ENCODE measurements around the gene CCDC178.

The CCDC178 gene

DNA sequence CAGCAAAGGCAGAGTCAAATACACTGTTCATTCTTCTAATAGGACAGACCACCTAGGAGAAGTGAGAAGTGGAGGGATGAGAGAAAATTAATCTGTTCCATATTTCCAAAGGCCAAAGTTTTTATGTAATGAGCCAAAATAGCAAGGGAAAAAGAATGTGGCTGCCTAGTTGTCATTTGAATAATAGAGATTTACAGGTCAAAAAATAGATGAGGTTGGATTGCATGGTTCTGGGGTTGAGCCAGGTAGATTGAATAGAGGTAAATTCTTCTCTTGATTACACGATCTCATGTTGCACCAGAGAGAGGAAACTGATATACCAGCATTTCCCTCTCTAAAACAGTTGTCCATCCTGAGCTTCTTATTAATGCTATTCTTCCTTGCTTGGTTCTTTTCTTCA, 325.8 kb downstream of the CCDC178 start:
- DNase-seq = no peak

DNA sequence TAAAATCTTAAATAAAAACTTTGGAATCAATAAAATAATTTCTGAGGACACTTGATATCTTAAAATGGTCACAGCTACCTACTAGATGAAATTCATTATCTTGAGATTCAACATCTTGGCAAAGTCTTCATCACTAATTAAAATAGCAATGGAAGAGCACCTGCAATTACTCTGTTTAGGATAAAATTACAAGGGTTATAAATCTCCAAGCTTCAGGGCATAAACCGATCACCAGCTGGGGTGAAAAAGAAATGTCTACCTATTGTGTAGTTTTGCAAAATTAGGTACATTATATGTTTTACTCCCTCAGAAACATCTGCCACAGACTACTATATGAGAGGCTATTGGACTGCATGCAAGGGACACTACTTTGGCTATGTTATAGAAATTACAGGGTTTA, 327.1 kb downstream of the CCDC178 start:
- DNase-seq = no peak

DNA sequence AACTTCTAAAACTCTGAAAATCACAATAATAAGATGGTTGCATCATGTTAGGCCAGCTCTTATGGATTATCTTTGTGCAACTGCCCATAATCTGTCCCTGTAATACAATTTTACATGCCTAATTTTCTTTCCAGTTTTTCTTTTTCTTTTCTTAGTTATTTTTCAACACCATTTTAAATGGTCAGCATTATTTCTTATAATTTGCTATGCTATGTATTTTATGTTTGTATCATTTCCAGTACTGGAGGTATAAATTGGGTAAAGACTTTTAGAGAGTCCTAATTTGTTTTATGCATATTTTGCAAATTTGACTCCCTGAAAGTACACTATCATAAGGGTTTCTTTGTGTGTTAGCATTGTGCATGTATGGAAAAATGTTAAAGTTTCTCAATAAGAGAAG, 333.0 kb downstream of the CCDC178 start:
- DNase-seq = no peak

DNA sequence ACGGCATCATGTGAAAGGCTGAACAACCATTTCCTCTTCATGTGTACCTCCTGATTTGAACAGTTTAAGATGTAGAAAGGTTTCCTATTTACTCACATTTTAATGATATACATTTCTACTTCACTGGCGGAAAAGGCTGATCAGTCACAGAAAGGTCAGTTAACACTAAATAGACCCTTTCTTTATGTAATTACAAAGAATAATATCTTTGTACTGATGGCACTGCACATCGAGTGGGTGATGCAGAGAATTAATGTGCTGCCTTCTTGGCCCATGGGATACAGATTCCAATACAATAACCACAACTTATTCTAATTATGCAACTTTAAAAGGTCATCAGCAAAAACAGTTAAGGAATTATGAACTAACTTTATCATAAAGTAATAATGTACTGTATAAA, 339.2 kb downstream of the CCDC178 start:
- no peak for DNase-seq

DNA sequence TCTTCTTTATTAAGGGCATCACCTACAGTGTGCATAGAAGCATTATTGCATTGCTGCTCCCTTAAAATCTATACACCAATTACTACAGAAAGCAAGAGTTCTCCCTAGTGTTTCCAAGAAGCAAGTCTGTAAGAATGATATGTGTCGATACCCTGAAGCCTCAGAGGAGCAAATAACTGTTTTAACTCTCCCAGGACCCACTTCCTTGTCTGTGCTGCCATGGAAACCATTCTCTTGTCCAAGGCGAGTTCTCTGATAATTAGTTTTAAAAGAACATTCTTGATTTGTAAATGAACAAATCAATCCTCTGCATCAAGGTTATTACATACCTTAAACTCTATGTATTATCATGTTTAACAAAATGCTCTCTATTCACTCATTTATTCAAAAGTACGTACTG, 340.9 kb downstream of the CCDC178 start:
- no peak for DNase-seq

DNA sequence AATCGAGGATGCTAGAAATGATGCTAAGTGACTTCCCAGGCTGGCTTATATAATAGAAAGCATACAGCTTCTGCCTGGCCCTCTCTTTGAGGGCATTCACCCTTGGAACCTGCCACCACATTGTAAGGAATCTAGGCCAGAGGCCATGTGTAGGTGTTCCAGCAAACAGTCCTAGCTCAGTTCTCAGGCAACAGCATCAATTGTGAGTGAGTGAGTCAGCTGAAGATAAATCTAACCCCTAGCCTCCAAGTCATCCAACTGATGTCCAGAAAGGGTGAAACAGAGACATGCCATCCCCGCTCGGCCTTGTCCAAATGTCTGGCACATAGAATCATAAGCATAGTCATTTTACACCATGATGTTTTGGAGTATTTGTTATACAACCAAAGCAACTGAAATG, 343.4 kb downstream of the CCDC178 start:
- DNase-seq = no peak

DNA sequence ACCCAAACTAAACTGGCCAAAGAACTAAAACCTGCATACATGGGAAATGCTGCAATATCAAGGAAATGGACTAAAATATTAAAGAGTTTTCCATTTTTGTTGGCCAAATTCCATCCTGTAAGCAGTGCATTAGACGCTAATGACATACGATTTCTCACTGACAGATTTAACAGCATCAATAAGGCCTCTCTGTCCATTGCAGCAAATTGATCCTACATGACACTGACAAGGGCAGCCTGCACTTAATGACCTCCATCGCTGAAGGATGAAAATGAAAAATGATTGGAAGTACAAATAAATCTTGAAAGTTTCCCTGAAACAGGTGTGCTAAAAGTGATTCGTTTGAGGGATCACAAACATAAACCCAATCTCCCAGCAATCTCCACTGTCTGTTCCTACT, 350.1 kb downstream of the CCDC178 start:
- DNase-seq = no peak

DNA sequence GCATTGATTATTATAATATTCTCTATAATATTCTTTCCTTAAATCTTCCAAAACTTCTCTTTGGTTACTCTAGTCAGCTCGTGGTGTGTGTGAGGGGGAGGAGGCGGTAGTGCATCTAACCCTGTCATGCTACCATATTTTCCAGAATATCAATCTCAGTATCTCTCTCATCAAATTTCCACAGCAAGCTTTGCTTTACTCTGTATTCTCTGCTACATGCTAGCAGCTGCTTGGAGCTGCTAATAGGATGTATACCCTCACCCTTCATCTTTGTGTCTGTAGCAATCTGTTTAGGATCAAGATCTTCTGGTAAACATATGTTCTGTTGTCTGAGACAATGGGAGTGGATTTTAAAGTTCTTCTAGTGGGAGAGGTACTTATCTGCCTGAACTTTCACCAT, 363.9 kb downstream of the CCDC178 start:
- no peak for DNase-seq

DNA sequence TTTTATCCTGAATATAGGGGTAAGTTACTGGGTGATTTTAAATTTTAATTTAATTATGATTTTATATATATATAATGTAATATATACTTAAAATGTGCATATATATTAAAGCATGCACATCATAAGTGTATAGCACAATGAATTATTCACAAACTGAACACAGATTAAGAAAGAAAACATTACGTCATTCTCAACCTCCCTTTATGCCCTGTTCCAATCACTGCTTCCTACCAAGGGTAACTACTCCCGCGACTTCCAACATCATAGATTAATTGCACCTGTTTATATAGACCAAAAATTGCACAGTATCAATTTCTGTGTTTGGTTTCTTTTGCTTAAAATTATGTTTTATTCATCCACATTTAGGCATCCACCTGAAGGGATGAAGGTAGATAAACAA, 366.4 kb downstream of the CCDC178 start:
- DNase-seq = no peak

DNA sequence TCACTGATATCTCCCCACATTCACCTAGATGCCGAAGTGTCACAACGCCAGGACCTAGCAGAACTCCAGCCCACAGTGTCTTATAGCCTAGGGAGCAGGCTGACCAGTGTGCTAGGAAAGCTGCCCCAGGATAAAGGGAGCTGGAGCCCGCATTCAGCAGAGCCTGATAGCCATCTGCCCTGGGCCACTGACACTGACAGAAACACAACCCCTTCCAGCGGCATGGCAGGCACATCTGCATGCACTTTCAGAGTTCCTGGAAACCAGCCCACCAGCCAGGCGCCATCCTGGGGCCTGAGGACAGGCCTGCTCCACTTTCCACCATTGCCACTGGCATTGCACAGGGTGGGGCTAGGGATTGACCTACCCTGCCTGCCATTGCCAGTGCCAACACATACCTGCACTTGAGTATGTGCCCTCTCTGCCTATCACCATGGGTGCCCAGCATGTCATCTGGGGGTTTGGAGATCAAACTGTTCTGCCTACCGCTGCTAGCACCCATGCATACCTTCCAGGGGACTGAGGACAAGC, 377.6 kb downstream of the CCDC178 start:
- DNase-seq = no peak

DNA sequence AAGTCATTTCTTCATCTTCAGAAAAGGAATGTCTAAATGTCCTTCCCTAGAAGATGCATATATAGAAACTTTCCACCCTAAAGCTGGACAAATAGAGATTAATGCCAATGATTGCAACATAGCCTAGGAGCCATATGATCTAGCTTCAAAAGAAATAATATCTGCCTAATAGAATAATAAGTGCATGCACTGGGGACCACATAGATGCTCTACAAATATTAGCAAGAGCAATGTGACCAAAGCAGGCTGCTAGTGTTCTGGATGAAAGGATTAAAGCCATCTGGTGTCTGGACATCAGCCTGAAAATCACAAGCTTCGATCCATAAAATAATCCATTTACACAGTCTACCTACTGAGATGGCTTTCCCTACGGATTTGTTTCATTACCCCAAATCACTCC, 387.6 kb downstream of the CCDC178 start:
- no peak for DNase-seq

DNA sequence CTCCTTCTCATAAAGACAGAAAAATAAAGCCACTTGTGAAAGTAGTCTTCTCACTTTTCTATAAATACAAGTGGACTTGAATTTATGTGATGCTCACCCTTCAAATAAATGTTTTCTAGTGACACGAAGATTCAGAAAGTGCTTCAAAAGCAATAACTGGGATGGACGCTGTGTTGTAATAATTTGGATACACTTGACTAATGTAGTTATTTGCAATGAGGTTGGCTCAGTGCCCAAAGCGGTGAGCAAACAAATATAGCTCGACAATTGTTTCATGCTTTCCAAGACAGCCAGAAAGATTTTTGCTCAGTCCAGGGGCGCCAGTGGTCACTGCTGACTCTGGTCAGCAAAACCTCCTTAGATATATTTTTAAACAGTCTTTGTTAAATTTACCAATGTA, 389.1 kb downstream of the CCDC178 start:
- DNase-seq = no peak

DNA sequence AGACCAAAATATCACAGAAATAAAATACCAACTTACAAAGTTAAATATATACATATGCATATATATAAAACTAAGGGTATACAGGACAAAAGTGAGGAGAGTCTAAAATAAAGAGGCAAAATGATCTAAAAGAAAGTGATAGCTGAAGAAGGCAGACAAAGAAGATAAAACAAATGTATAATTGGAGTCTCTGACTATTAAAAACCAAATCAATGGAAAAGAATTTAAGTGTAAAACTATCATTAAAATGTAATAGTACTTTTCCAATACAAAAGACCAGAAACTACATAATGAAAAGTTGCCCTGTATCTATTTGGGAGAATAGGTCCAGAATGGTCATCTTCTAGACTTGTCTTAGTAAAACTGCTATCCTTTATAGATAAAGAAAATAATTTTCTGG, 400.3 kb downstream of the CCDC178 start:
- DNase-seq = no peak

DNA sequence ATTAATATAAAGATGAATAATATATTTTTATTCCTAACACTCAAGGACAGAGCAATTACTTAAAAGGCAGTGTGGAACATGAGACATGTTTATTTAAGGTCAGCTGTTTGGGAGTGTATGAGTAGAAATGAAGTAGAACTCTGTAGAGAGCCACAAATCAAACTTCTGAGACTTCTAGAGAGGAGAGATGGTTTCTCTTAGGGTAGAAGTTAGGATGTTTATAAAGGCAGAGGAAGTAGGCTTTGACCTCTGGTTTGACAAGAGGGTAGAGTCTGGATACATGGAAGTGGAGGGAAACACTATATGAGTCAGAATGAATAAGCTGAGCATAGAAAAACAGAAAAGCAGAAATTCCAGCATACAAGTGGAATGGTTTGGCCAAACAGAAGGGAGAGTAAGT, 405.6 kb downstream of the CCDC178 start:
- DNase-seq = no peak

DNA sequence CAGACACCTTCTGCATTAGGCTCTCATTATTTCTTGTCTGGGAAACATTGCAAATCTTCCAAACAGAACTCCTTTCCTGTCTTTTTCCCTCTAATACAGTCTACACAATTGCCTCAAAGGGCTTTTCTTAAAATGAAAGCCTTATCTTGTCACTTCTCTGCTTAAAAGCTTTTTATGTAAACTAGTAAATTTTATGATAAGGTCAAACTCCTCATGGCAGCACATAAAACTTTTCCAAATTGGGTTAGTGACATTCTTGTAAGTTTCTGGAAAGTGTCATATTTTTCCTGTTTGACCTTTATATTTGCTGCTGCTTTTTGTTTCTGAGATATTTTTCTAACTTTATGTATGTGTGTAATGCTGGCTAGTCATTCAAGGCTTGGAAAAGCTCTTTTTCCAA, 406.3 kb downstream of the CCDC178 start:
- no peak for DNase-seq

DNA sequence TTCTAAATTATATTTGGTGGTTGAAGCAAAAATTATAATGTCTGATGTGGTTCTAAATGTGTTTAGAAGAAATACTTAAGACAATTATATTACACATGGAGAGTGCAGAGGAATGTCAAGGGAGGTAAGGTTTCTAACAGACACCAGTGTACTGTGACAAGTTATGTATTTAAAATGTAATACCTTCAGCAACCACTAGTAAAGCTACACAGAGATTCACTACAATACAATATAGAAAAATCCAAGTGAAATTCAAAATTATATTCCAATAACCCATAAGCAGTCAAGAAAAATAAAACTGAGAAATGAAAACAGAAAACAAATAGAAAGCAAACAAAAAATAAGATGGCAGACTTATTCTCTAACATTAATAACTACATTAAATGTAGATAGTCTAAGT, 418.2 kb downstream of the CCDC178 start:
- no peak for DNase-seq

DNA sequence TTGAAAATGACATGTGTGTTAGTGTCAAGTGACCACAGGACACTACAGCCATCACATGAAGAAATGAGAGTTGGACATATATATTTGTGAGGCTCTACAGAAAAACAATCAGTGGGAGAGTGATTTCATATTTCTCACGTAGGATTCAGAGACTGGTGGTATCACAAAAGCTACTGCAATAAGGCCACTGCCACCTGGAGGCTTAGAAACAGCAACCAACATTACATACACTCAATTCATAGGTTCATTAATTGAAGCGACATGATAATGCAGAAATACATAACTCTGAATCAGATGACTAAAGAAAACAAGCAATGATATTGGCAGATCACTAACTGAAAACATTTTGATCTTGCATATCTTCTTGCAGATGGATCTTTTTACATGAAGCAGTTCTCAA, 419.6 kb downstream of the CCDC178 start:
- no peak for DNase-seq

DNA sequence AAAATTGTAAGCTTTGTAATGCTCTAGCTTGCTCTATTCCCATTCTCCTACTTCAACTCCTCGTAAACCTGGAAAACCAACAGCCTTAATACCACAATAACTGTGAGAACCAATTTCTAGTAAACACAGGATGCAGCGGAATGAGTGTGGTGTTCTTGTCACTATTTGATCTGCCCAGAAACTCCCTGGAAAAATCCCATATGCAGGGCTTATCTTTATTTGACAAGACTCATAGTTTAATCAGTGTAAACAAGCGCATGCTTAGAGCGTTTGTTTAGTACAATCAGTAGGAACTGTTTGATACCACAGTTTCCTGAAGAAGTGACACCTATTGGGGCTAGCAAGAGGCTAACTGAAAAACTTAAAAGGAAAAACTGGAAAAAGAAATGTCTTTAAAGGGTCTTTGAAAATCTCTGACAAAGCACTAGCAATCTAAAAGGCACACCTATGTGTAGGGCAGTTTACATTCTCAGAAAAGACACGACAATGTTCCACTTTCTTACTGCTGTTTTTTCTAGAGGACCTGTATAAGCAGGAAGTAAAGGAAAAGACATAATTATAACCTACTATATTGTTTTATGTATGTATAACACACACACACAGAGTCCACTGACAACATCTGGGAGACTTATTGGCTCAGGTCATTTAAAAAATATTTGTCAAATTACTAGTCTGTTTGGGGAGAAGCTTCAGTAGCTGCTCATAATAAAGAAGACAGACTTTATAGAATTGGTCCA, 426.3 kb downstream of the CCDC178 start:
- no peak for DNase-seq

DNA sequence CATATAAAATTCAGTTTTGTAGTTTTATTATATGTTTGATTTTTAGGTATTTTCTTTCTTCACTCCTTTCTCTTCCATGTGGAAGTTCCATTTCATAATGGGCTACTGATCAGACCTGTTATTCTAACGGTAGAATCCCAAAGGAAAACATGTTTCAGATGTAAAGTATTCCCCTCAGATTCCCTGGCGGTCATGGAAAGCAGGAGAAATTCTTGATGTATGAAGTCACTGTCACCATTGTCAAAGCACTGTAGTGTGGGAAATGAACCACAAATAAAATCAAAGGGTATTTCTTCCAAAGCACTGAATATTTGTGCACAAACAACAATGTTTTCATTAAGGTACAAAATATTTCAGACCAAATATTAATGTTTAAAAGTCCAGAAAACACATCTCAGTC, 430.4 kb downstream of the CCDC178 start:
- DNase-seq = no peak

DNA sequence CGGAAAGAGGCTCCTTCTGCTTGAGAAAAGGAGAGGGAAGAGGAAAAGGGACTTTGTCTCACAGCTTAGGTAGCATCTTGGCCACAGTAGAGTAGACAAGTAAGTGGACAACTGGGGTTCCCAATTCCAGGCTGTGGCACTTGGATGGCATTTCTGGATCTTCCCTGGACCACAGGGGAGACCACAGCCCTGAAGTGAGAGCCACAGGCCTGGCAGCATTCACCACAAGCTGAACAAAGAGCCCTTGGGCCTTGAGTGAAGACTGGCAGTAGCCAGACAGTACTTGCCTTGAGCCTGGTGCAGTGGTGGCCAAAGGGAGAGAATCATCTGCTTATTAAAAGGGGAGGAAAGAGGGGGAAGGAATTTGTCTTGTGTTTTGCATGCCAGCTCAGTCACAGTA, 441.6 kb downstream of the CCDC178 start:
- DNase-seq = no peak

DNA sequence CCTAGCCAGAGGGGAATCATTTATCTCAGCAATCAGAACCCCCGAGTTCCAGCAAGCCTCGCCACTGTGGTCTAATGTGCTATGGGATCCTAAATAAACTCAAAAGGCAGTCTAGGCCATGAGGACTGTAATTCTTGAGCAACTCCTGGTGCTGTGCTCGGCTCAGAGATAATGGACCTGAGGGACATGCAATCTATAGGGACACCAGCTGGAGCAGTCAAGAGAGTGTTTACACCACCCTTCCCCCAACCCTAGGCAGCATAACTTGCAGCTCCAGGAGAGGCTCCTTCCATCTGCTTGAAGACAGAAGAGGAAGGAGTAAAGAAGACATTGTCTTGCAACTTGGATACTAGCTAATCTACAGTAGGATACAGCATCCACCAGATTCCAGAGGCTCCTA, 442.2 kb downstream of the CCDC178 start:
- no peak for DNase-seq

DNA sequence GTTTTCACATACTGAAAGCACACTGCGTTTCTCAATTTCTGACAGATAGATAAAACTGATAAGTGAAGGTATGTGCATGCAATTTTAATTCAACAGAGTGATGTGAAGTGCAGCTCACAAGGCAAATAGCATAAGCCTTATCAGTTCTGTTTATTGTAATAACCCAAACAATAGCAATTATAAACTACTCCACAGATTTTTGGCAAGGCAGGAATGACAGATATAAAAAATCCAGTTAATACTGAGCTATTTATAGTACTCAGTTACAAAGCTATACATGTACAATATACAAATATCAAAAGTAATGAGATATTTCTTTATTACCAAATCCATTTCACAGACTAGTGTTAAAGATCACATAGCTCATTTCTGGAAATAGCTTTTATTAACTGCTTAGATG, 456.8 kb downstream of the CCDC178 start:
- DNase-seq = no peak

DNA sequence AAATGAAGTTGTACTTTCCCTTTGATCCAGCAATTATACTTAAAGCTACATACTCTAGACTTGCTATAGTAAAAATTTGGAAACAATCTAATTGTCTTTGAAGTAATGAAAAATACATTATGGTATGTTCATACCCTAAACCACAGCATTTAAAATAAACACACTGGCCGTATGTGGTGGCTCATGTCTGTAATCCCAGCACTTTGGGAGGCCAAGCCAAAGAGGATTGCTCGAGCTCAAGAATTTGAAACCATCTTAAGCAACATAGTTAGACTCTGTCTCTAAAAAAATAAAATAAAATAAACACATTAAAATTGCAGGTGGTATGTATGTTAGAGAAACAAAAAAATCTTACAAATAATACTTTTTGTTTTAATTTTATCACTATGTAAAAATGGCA, 459.6 kb downstream of the CCDC178 start:
- DNase-seq = no peak

DNA sequence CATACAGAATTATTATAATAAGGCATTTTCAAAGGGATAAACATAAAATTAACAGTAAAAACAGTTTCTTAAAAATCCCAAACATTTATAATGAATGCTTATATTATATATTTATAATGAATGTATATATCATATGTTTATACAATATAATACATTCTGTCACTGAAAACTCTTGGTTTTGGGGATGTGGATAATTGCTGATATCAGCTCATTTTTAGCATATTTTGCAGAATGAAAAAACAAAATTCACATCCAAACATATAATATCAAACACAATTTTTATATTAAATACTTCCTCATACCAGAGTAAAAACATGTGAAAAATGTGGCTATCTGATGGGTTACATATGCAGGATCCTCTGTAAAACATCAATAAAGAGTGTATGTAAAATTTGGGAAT, 465.0 kb downstream of the CCDC178 start:
- no peak for DNase-seq

DNA sequence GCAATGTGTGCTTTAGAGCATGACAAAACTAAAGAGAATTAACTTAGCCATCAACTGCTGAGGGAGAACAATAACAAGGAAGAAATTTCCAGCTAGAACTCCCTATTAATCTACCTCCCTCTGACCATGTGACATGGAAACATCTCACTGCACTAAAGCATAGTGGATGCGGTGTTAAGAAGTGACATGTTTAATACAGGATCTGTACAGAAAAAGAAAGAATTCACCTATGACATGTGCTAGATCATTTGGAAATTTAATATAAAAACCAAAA, 465.4 kb downstream of the CCDC178 start:
- DNase-seq = no peak
